Activated naive CD8-positive, alpha-beta T cell treated with anti-CD3 and anti-CD28 coated beads, Interleukin-2, amount 50 U/mL, for 24 hours (primary cell): ENCODE data around the gene HLA-A.
A peak's percentile ranks its signal among the peaks of the same experiment; 100 is the strongest.
"Not testable (repeated sequence)": the region's sequence is repeated elsewhere in the genome, so short reads cannot be mapped to it uniquely, and the experiment has no call there.

Experiments used
- ATAC-seq: fragments of 150-1000 bp; cut with Tn5 transposase; one replicate; pipeline ENCODE4 v1.10.0; 2021
- DNase-seq: peaks from one replicate; pipeline ENCODE4 v3.0.0; 2021
- H3K27ac Mint-ChIP-seq: one replicate; pipeline ENCODE4 v1.8.0; 2021; ENCODE audit warnings: mild to moderate bottlenecking, mixed read lengths
- H3K27me3 Mint-ChIP-seq: one replicate; pipeline ENCODE4 v1.8.0; 2021; ENCODE audit warnings: mixed read lengths
- H3K36me3 Mint-ChIP-seq: one replicate; pipeline ENCODE4 v1.8.0; 2021; ENCODE audit warnings: low read depth, mixed read lengths
- H3K4me1 Mint-ChIP-seq: one replicate; pipeline ENCODE4 v1.8.0; 2021; ENCODE audit warnings: mixed read lengths
- H3K4me3 Mint-ChIP-seq: one replicate; pipeline ENCODE4 v1.8.0; 2021; ENCODE audit warnings: mild to moderate bottlenecking, moderate library complexity, mixed read lengths
- H3K9me3 Mint-ChIP-seq: one replicate; pipeline ENCODE4 v1.8.0; 2021; ENCODE audit warnings: mixed read lengths

HLA-A gene

DNA sequence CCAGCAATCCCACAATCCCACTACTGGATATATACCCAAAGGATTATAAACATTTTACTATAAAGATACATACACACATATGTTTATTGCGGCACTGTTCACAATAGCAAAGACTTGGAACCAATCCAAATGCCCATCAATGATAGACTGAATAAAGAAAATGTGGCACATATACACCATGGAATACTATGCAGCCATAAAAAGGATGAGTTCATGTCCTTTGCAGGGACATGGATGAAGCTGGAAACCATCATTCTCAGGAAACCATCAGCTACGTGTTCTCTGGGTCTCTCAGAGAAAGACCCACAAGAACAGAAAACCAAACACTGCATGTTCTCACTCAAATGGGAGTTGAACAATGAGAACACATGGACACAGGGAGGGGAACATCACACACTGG is 21.4 kb downstream of the HLA-A start:
- DNase-seq, H3K27ac Mint-ChIP-seq, H3K36me3 Mint-ChIP-seq, H3K9me3 Mint-ChIP-seq, H3K27me3 Mint-ChIP-seq, ATAC-seq, H3K4me3 Mint-ChIP-seq: not testable (repeated sequence)
- peaks cover 50% of the 10 kb centered on the region for H3K4me1 Mint-ChIP-seq

DNA sequence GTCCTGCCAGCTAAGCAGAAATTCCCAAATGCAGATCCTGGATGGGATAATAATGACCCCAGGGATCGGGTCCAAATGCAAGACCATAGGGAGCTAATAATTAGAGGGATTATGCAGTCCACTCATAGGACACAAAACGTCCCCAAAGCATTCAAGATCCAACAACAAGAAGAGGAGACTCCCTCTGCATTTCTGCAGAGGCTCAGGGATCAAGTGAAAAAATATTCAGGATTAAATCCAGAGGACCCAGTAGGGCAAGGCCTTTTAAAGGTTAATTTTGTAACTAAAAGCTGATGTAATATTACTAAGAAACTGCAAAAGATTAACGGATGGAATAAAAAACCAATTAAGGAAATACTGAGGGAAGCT is 22.2 kb downstream of the HLA-A start:
- no peaks in the 10 kb centered on the region for H3K9me3 Mint-ChIP-seq
- ATAC-seq (no peak), DNase-seq (no peak)
- peak overlapping the region; percentile 90 for H3K4me3 Mint-ChIP-seq
- H3K27me3 Mint-ChIP-seq: no peaks in the 10 kb centered on the region
- H3K4me1 Mint-ChIP-seq: peaks cover 44% of the 10 kb centered on the region
- no peaks in the 10 kb centered on the region for H3K36me3 Mint-ChIP-seq
- peak overlapping the region; percentile 96 for H3K27ac Mint-ChIP-seq

DNA sequence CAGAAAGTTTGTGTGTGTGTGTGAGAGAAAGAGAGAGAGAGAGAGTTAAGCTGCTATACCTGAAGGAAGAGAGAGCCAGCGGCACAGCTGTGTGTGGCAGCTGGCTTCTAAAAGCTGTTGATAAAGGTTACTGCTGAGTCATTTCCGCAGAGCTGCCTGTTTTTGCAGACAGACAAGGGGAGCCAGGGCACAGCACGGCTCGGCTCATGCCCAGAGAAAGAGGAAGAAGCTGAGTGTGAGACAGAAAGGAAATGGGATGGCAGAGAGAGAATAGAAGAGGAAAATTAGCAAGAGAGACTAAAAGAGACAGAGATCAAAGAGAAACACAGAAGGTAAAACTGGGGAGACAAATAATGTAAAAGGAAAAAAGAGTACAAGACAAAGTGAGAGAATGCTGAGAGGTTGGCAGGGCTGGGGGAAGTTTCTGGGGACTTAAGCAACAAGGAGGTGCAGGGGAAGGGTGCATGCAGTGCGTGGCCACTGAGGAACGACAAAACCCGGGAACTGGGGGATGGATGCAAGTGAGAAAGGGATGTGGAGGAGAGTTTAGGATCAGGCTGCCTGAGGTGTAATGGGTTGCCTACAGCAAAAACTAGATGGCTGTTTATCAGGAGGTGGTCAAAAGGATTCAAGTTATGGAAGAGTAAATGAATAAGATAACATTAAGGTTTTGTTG is 22.7 kb downstream of the HLA-A start:
- Mint-ChIP-seq H3K36me3 (no peaks in the 10 kb centered on the region), H3K4me1 (peaks cover 43% of the 10 kb centered on the region), H3K4me3 (peak overlapping the region; percentile 90), H3K27ac (peak overlapping the region; percentile 96), H3K9me3 (no peaks in the 10 kb centered on the region), H3K27me3 (no peaks in the 10 kb centered on the region)
- ATAC-seq: peak; percentile 99
- peak; percentile 73 for DNase-seq

DNA sequence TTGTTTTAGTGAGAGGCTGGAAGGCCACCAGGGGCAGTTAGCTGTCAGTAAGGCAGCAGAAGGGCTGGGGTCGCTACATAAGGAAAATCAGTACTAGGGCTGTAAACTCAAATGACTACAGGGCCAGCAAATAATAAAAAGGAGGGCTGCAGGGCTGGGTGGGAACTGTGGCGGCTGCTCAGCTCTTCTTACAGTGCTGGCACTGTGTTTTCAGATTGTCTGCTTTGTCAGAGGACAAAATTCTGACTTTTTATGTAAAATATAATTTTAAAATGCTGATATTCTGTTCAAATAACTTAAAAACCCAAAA is 23.2 kb downstream of the HLA-A start:
- Mint-ChIP-seq H3K27me3 (no peaks in the 10 kb centered on the region), H3K4me1 (peaks cover 43% of the 10 kb centered on the region), H3K27ac (peak overlapping the region; percentile 96), H3K4me3 (peak overlapping the region; percentile 90), H3K9me3 (no peaks in the 10 kb centered on the region), H3K36me3 (no peaks in the 10 kb centered on the region)
- no peak for DNase-seq
- ATAC-seq: no peak

DNA sequence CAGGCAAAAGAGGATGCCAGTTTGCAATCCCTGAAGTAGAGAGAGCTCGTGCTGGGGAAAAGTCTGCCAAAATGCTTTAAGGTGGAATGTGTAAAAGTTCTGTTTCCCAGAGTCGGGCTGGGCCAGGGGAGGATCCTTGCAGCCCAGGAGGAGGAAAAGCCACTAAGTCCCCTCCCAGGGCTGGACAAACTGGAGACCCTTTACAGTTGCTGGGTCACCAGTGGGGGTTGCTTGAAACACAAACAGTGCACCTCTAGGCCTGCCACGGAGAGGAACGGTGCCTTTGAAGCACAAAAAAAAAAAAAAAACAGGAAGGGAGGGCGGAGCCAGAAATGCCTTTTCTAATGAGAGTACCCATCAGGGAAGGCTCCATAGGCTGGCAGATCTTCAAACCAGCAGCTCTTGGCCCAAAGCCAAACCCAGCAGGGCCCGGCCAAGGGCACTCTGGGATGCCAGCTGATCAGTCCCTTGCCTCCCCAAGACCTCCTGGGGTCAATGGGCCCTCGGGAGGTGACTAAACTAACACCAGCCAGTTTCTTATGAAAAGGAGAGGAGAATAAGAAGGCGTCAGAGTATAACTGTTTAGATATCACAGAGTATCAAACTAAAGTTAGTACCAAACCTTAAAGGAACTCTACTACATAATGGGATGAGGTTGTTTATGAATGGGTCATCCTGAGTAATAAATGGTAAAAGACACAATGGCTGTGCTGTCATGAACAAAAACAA is 23.7 kb downstream of the HLA-A start:
- Mint-ChIP-seq H3K4me1 (peaks cover 43% of the 10 kb centered on the region), H3K9me3 (no peaks in the 10 kb centered on the region)
- ATAC-seq: no peak

DNA sequence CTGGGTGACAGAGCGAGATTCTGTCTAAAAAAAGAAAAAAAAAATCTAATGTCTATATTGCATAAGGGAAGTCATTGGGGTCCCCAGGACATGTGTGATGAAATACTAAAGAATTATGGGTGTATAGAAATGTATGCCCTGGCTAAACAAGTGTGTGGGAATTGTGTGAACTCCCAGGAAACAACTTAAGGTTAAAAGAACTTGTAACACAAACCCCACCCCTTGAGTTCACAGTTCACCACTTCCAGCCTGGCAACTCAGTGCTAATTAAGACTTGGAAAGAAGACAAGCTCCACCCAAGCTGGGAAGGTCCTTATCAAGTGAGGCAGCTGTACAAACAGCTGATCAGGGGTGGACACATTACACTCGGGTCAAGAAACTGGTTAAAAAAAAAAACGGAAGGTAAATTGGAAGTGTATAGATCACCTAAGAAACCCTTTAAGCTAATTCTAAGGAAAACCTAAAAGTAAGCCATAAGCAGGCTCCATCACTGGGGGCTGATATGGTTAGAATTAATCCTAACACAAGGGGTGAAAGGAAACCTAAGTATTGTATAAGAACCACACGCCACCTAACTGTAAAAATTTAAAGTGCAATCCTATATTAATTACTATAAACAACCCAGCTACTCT is 25.2 kb downstream of the HLA-A start:
- no peaks in the 10 kb centered on the region for H3K36me3 Mint-ChIP-seq
- no peaks in the 10 kb centered on the region for H3K9me3 Mint-ChIP-seq
- peaks cover 2% of the 10 kb centered on the region for H3K27me3 Mint-ChIP-seq
- H3K4me1 Mint-ChIP-seq: peaks cover 45% of the 10 kb centered on the region
- no peak for ATAC-seq
- no peak overlapping the region for H3K27ac Mint-ChIP-seq
- no peak for DNase-seq
- H3K4me3 Mint-ChIP-seq: no peak overlapping the region

More for the DNA sequence above, 23.7 kb downstream of the HLA-A start:
- H3K4me3 Mint-ChIP-seq: peak overlapping the region; percentile 90
- H3K27ac Mint-ChIP-seq: peak overlapping the region; percentile 96
- DNase-seq: peak; percentile 44
- no peaks in the 10 kb centered on the region for H3K36me3 Mint-ChIP-seq
- H3K27me3 Mint-ChIP-seq: no peaks in the 10 kb centered on the region

DNA sequence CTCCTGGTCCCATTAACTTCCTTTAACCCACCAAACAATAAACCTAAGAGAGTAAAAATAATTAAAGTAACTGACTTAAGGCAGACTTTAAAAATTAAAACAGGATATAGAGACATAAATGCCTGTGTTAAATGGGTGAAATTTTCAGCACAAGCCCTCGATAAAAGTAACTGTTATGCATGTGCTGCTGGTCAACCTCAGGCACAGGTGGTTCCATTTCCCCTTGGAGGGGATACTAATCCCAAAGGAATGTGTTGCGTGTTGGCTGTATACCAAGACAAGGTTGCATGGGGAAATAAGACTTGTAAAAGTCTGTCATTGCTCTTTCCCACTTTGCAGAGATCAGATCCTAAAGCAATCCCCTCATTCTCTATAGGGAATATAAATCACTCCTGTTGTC is 25.8 kb downstream of the HLA-A start:
- no peak overlapping the region for H3K4me3 Mint-ChIP-seq
- peaks cover 8% of the 10 kb centered on the region for H3K27me3 Mint-ChIP-seq
- no peaks in the 10 kb centered on the region for H3K9me3 Mint-ChIP-seq
- ATAC-seq (no peak), DNase-seq (no peak)
- no peaks in the 10 kb centered on the region for H3K36me3 Mint-ChIP-seq
- peaks cover 41% of the 10 kb centered on the region for H3K4me1 Mint-ChIP-seq
- H3K27ac Mint-ChIP-seq: no peak overlapping the region

DNA sequence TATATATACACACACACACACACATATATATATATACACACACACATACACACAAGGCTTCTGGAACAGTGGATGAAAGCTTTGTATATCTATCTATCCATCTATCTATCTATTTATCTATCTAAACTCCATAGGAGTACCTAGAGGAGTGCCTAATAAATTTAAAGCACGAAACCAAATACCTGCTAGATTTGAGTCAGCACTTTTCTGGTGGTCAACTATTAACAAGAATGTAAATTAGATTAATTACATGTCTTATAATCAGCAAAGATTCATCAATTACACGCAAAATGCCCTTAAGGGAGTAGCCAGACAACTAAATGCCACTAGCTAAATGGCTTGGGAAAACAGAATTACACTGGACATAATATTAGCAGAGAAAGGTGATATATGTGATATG is 26.6 kb downstream of the HLA-A start:
- Mint-ChIP-seq H3K9me3 (no peaks in the 10 kb centered on the region), H3K27me3 (peaks cover 15% of the 10 kb centered on the region), H3K36me3 (no peaks in the 10 kb centered on the region), H3K4me1 (peaks cover 34% of the 10 kb centered on the region), H3K27ac (no peak overlapping the region), H3K4me3 (no peak overlapping the region)
- ATAC-seq (no peak), DNase-seq (no peak)

DNA sequence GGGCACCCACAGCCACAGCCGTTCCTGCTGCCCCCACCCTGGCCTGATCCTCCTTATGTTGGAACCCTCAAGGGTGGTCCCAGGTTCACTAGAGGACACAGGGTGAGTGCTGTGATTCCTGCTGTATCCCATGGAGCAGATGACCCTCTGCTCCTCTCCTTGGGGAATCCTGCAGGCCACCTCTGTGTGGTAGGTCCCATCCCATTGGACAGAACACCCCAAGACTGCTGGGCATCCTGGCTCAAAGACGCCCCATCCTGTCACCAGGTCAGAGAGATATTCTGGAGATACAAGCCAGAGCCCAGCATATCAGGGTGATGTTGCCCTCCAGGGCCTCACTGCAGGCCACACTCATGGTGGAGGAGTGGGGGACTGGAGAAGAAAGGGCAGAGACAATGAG is 28.4 kb downstream of the HLA-A start:
- ATAC-seq: no peak
- Mint-ChIP-seq H3K9me3 (no peaks in the 10 kb centered on the region), H3K27me3 (peaks cover 33% of the 10 kb centered on the region), H3K4me1 (peaks cover 32% of the 10 kb centered on the region), H3K27ac (no peak overlapping the region), H3K36me3 (no peaks in the 10 kb centered on the region), H3K4me3 (no peak overlapping the region)
- DNase-seq: no peak

DNA sequence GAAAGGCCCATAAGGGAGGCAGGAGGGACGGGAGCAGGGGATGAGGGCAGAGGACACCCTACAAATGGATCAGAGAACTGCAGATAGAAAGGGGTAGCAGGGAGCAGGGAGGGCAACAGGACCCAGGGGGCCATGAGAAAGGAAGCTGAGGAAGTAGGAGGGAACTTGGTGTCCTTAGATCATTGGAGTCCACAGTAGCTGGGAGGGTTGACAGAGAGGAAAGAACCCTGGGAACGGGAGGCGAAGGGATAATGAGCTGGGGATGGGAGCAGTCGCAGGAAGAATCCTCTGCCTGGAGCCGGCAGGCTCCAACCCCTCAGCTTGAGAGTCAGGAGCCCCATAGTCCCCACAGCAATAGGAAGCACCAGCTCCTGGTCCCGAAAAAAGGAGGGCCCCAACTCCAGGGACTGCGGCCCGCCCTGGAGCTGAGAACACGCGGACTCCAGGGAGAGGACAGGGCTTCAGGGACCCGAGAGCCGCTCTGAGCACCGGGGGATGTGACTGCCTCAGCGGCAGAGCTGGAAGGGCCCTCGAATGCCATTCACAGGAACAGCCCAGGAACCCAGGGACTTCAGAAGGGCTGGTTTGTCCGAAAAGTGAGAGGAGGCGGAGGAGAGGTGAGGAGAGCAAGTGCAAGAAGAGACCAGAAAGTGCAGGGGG is 32.7 kb downstream of the HLA-A start:
- DNase-seq (no peak), ATAC-seq (peak; percentile 17)
- Mint-ChIP-seq H3K36me3 (no peaks in the 10 kb centered on the region), H3K9me3 (no peaks in the 10 kb centered on the region), H3K4me1 (peaks cover 31% of the 10 kb centered on the region), H3K4me3 (peak overlapping the region; percentile 80), H3K27me3 (peaks cover 60% of the 10 kb centered on the region), H3K27ac (no peak overlapping the region)

DNA sequence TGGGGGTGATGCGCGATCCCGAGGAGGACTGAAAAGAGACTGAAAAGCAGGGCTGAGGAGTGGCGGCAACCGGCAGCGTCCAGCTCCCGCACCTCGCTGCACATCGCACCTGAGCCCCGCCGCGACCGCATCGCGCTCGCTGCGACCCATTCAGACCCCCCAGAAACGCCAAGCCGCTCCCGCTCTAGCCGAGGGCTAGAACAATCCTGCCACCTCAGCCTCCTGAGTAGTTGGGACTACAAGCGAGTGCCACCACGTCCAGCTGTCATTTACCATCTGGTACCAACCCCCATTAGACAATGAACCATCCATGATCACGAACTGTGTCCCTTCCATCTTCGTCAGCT is 33.2 kb downstream of the HLA-A start:
- Mint-ChIP-seq H3K4me1 (peaks cover 31% of the 10 kb centered on the region), H3K36me3 (no peaks in the 10 kb centered on the region), H3K4me3 (peak overlapping the region; percentile 80), H3K27me3 (peaks cover 61% of the 10 kb centered on the region), H3K27ac (no peak overlapping the region), H3K9me3 (no peaks in the 10 kb centered on the region)
- DNase-seq (no peak), ATAC-seq (no peak)

DNA sequence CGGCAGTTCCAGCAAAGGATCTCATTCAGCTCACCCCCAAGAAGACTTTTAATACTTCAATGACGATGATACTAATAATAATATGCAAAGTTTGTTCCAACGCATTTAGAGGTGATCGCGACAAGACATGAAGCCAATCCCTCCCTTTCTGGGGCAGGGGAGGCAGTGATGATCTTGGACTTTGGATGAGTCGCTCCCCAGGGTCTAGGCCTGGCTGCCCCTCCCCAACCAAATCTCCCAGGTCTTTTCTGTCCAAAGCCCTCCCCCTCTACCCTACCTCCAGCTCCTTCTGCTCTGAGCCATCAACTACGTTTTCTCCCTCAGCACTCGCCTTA is 33.9 kb downstream of the HLA-A start:
- Mint-ChIP-seq H3K9me3 (no peaks in the 10 kb centered on the region), H3K4me1 (peaks cover 31% of the 10 kb centered on the region), H3K4me3 (peak overlapping the region; percentile 80), H3K36me3 (no peaks in the 10 kb centered on the region), H3K27me3 (peaks cover 62% of the 10 kb centered on the region), H3K27ac (peak overlapping the region; percentile 34)
- DNase-seq: no peak
- ATAC-seq: no peak

DNA sequence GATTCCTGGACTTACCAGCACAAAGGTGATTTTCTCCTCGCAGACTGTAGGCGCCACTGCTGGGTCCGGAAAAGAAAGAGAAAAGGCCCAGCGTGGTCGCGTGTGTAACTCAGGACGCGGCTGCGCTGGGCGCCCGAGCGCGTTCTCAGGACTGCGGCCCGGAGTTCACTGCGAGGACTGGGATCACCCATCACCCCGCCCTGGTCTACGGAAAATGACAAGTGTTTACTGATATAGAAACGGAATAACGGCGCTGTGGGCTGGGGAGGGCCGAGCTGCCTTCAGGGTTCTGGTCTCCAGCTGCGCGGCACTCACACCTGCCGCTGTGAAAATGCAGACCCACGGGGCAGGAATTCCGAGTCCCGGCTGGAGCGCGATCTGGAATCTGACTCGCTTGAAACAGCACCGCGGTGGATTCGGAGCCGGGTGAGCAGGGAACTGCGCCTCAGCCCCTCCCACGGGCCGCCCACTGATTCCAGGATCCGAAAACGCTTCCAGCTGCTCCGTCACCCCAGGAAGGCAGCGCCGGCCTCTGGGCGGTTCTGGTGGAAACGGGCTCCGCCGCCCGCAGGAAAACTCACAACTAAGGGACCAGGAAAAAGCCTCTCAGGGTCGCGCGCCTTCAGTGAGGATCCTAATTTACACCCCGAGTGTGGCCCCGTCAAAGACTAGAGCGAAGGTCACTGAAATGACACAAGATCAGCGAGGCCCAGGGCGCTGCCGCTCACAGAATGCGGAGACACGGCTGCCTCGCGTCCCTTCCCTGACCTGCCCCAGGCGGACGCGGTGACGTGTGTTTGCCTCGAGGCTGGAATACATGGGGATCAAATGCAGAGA is 34.5 kb downstream of the HLA-A start:
- ATAC-seq: peak; percentile 88
- Mint-ChIP-seq H3K36me3 (no peaks in the 10 kb centered on the region), H3K9me3 (no peaks in the 10 kb centered on the region), H3K4me3 (peak overlapping the region; percentile 80), H3K4me1 (peaks cover 31% of the 10 kb centered on the region), H3K27me3 (peaks cover 62% of the 10 kb centered on the region), H3K27ac (peak overlapping the region; percentile 34)
- peak; percentile 65 for DNase-seq

DNA sequence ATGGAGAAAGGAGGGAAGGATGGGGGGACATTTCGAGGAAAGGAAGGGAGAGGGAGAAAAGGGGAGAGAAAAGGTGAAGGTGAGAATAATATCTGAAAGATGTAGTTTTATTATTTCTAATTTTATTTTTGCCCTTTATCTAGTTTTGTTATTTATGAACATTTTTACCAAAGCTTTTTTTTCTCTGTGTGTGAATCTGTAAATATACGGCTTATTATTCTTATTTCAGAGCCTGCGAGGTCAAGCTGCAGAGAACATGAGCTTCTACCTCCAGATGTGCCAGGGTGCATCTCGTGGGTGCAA is 35.0 kb downstream of the HLA-A start:
- no peak for DNase-seq
- ATAC-seq: no peak
- H3K27me3 Mint-ChIP-seq: peaks cover 61% of the 10 kb centered on the region
- peaks cover 30% of the 10 kb centered on the region for H3K4me1 Mint-ChIP-seq
- H3K4me3 Mint-ChIP-seq: peak overlapping the region; percentile 80
- H3K36me3 Mint-ChIP-seq: no peaks in the 10 kb centered on the region
- H3K9me3 Mint-ChIP-seq: no peaks in the 10 kb centered on the region
- no peak overlapping the region for H3K27ac Mint-ChIP-seq
